Activated CD4-positive, alpha-beta memory T cell treated with anti-CD3 and anti-CD28 coated beads, Interleukin-2, amount 10 ng/mL, durations not matched to agents 7 days and 5 days (primary cell): Measurements from ENCODE around the gene RIPK4. TPM values are rescaled to one million over a fixed set of nuclear protein-coding genes. Genes with fewer than 3 reads are reported as not detected.
"Not testable (repeated sequence)": the region's sequence is repeated elsewhere in the genome, so short reads cannot be mapped to it uniquely, and the experiment has no call there.

ENCODE experiments used
- CTCF ChIA-PET: fragments of 350-600 bp; sonication (Branson Sonifier 250); formaldehyde crosslinking; loops from one replicate; lab custom pipeline; 2021; ENCODE audit warnings: antibody characterized with exemption, inconsistent platforms; lab: Charles Lee
- POLR2A ChIA-PET: fragments of 350-600 bp; sonication (Branson Sonifier 250); formaldehyde crosslinking; loops from one replicate; lab custom pipeline; 2021; ENCODE audit warnings: antibody characterized with exemption; lab: Charles Lee
- DNase-seq: peaks from one replicate; pipeline ENCODE4 v3.0.0-alpha.2; 2020
- H3K27ac Mint-ChIP-seq: one replicate; pipeline ENCODE4 v1.8.0; 2021; ENCODE audit warnings: mild to moderate bottlenecking, mixed read lengths
- H3K27me3 Mint-ChIP-seq: one replicate; pipeline ENCODE4 v1.8.0; 2021; ENCODE audit warnings: mixed read lengths
- H3K36me3 Mint-ChIP-seq: one replicate; pipeline ENCODE4 v1.8.0; 2021; ENCODE audit warnings: low read depth, mixed read lengths
- H3K4me1 Mint-ChIP-seq: one replicate; pipeline ENCODE4 v1.8.0; 2021; ENCODE audit warnings: mixed read lengths
- H3K4me3 Mint-ChIP-seq: one replicate; pipeline ENCODE4 v1.8.0; 2021; ENCODE audit warnings: mild to moderate bottlenecking, mixed read lengths
- H3K9me3 Mint-ChIP-seq: one replicate; pipeline ENCODE4 v1.8.0; 2021; ENCODE audit warnings: mixed read lengths
- total RNA-seq, 2 experiments: library from RNA; stranded (reverse); gene quantifications; one replicate each; pipeline ENCODE4 v1.2.3, GENCODE V29; 2021

RIPK4 gene
- total RNA-seq, 2 experiments from 2014 or later: not detected

- H3K9me3 Mint-ChIP-seq: no peaks in the 10 kb centered on the region
- CTCF ChIA-PET: no interaction called here
- no peak overlapping the region for H3K4me3 Mint-ChIP-seq
- no peaks in the 10 kb centered on the region for H3K36me3 Mint-ChIP-seq
- POLR2A ChIA-PET: no interaction called here
- peaks cover 18% of the 10 kb centered on the region for H3K27me3 Mint-ChIP-seq
- no peak overlapping the region for H3K27ac Mint-ChIP-seq
- DNase-seq: no peak
- no peaks in the 10 kb centered on the region for H3K4me1 Mint-ChIP-seq
Measured at GRCh38 chr21:41715649-41716281, 51.1 kb downstream of the RIPK4 start.

- POLR2A ChIA-PET, H3K36me3 Mint-ChIP-seq, DNase-seq, H3K9me3 Mint-ChIP-seq, H3K27ac Mint-ChIP-seq, H3K4me1 Mint-ChIP-seq, H3K4me3 Mint-ChIP-seq: not testable (repeated sequence)
- H3K27me3 Mint-ChIP-seq: peaks cover 18% of the 10 kb centered on the region
- CTCF ChIA-PET: interaction anchor here (0.6 kb wide), 1 partner anchor 545 kb away, joined by 3 read pairs; no protein-coding TSS in a partner anchor
Measured at GRCh38 chr21:41714299-41714865, 52.5 kb downstream of the RIPK4 start.

- ChIA-PET CTCF (interaction anchor here (0.6 kb wide), 1 partner anchor 544 kb away, joined by 3 read pairs; no protein-coding TSS in a partner anchor), POLR2A (no interaction called here)
- Mint-ChIP-seq H3K27ac (no peak overlapping the region), H3K36me3 (no peaks in the 10 kb centered on the region), H3K27me3 (peaks cover 18% of the 10 kb centered on the region), H3K4me3 (no peak overlapping the region), H3K4me1 (no peaks in the 10 kb centered on the region), H3K9me3 (no peaks in the 10 kb centered on the region)
- DNase-seq: no peak
Measured at GRCh38 chr21:41713495-41714281, 53.2 kb downstream of the RIPK4 start.

DNA sequence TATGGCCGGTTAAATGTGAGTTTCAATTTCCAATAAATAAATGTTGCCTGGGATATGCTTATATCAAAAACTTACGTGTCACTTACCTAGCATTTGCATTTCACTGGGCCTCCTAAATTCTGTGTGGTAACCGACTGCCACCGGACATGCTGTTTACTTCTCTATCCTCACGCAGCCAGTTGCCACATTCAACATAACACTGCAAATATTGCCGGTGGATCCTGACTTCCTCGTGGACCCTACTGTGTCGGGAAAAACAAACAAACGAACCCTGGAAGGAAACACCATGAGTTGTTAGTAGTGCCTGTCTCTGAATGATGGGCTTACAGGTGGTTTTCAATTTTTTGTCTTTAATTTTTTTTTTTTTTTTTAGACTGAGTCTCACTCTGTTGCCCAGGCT, 54.1 kb downstream of the RIPK4 start:
- no peaks in the 10 kb centered on the region for H3K36me3 Mint-ChIP-seq
- H3K4me1 Mint-ChIP-seq: no peaks in the 10 kb centered on the region
- ChIA-PET CTCF (no interaction called here), POLR2A (no interaction called here)
- H3K27ac Mint-ChIP-seq: no peak overlapping the region
- no peak overlapping the region for H3K4me3 Mint-ChIP-seq
- peaks cover 18% of the 10 kb centered on the region for H3K27me3 Mint-ChIP-seq
- DNase-seq: no peak
- no peaks in the 10 kb centered on the region for H3K9me3 Mint-ChIP-seq

DNA sequence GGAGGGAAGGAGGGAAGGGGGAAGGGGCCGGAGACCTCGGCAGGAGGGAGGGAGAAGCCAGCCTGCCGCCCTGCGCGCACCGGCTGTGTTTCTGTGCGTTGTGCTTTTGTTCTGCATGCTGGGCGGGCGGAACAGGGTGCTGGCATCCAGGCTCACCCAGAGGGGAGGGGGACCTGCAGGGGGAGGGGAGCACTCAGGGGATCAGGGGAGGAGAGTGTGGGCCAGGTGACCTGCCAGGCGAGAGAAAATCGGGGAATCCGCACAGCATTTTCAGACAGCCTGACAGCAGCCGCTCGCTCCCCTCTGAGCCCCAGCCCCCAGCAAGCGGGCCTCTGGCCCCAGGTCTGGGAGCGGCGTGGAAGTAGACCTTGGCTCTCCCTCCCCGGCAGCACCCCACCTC, 54.7 kb downstream of the RIPK4 start:
- Mint-ChIP-seq H3K27ac (no peak overlapping the region), H3K4me1 (peaks cover 3% of the 10 kb centered on the region), H3K4me3 (no peak overlapping the region), H3K36me3 (no peaks in the 10 kb centered on the region), H3K9me3 (no peaks in the 10 kb centered on the region), H3K27me3 (peaks cover 20% of the 10 kb centered on the region)
- CTCF ChIA-PET: no interaction called here
- DNase-seq: no peak
- POLR2A ChIA-PET: no interaction called here

DNA sequence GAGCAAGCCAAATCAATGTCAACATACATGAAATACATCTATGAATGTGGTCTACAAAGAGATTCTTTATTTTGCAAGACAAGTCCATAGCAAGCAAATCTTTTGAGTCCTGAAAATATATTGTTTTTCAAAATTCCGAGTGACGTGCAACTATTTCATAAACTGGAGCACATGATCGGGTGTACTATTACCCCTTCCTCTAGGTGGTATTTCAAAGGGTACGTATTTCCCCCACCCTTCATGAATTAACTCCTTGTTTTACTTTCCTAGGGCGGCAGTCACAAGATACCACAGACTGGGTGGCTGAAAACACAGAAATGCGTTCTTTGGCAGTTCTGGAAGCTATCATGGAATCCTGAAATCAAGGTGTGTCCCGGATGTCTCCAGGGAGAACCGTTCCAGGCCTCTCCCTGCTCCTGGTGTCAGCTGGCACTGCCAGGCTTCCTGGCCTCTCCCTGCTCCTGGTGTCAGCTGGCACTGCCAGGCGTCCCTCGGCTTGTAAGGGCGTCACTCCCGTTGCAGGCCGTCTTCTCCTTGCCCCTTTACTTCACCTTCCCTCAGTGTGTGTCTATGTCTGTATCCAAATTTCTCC, 55.3 kb downstream of the RIPK4 start:
- ChIA-PET CTCF (no interaction called here), POLR2A (no interaction called here)
- Mint-ChIP-seq H3K36me3 (no peaks in the 10 kb centered on the region), H3K9me3 (no peaks in the 10 kb centered on the region), H3K27me3 (peaks cover 25% of the 10 kb centered on the region), H3K4me1 (peaks cover 6% of the 10 kb centered on the region), H3K27ac (no peak overlapping the region), H3K4me3 (no peak overlapping the region)
- no peak for DNase-seq

GRCh38 chr21:41710823-41711160, 56.1 kb downstream of the RIPK4 start:
- POLR2A ChIA-PET: no interaction called here
- CTCF ChIA-PET: no interaction called here
- Mint-ChIP-seq H3K4me3 (no peak overlapping the region), H3K9me3 (no peaks in the 10 kb centered on the region), H3K4me1 (peaks cover 6% of the 10 kb centered on the region), H3K27me3 (peaks cover 25% of the 10 kb centered on the region), H3K27ac (no peak overlapping the region), H3K36me3 (no peaks in the 10 kb centered on the region)
- no peak for DNase-seq

- CTCF ChIA-PET: no interaction called here
- Mint-ChIP-seq H3K4me1 (peaks cover 6% of the 10 kb centered on the region), H3K27ac (no peak overlapping the region), H3K4me3 (no peak overlapping the region), H3K27me3 (peaks cover 25% of the 10 kb centered on the region), H3K36me3 (no peaks in the 10 kb centered on the region), H3K9me3 (no peaks in the 10 kb centered on the region)
- POLR2A ChIA-PET: no interaction called here
- no peak for DNase-seq
Measured at GRCh38 chr21:41709965-41710822, 56.7 kb downstream of the RIPK4 start.

GRCh38 chr21:41709166-41709565, 57.7 kb downstream of the RIPK4 start:
- ChIA-PET CTCF (no interaction called here), POLR2A (no interaction called here)
- peaks cover 6% of the 10 kb centered on the region for H3K4me1 Mint-ChIP-seq
- H3K27ac Mint-ChIP-seq: no peak overlapping the region
- no peak overlapping the region for H3K4me3 Mint-ChIP-seq
- no peaks in the 10 kb centered on the region for H3K9me3 Mint-ChIP-seq
- peaks cover 19% of the 10 kb centered on the region for H3K27me3 Mint-ChIP-seq
- no peak for DNase-seq
- no peaks in the 10 kb centered on the region for H3K36me3 Mint-ChIP-seq

GRCh38 chr21:41707960-41708330, 58.9 kb downstream of the RIPK4 start:
- no peaks in the 10 kb centered on the region for H3K36me3 Mint-ChIP-seq
- POLR2A ChIA-PET: no interaction called here
- H3K4me1 Mint-ChIP-seq: peaks cover 6% of the 10 kb centered on the region
- no peak for DNase-seq
- H3K27ac Mint-ChIP-seq: no peak overlapping the region
- H3K4me3 Mint-ChIP-seq: no peak overlapping the region
- no peaks in the 10 kb centered on the region for H3K9me3 Mint-ChIP-seq
- H3K27me3 Mint-ChIP-seq: peaks cover 19% of the 10 kb centered on the region
- CTCF ChIA-PET: no interaction called here

DNA sequence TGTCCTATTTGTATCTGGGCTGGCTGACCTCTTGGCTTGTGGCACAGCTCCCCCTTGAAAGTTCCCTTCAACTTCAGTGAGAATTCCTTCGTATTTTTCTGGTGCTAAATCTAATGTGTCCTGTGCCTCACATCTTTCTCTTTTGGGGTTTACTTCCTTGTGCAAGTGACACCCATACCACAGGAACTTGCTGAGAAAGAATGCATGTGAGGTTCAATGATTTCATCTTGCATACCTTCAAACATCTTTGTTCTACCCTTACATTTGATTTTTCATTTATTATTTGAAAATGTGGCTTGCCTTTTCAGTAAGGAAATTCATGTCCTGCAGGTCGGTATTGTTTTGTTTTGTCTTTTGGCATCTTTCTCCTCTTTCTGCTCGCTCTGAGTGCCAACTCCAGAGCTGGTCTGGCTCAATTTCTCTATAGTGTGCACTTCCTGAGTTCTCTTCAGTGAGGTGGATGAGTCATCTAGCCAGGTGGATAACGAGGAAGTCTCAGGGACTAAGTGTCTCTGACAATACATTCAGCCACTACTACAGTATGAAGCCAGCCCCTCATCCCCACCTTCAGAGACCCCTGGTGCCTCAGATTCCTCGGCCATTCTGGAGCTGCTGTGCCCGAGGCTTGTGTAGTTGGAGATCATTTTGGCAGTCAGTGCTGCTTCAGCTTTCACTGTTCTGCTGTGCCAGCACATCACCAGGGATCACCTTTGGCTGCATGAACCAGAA, 59.5 kb downstream of the RIPK4 start:
- POLR2A ChIA-PET: no interaction called here
- CTCF ChIA-PET: no interaction called here
- no peak for DNase-seq
- no peak overlapping the region for H3K4me3 Mint-ChIP-seq
- H3K36me3 Mint-ChIP-seq: no peaks in the 10 kb centered on the region
- peaks cover 6% of the 10 kb centered on the region for H3K4me1 Mint-ChIP-seq
- peaks cover 16% of the 10 kb centered on the region for H3K27me3 Mint-ChIP-seq
- no peak overlapping the region for H3K27ac Mint-ChIP-seq
- no peaks in the 10 kb centered on the region for H3K9me3 Mint-ChIP-seq

GRCh38 chr21:41706678-41707077, 60.2 kb downstream of the RIPK4 start:
- no peaks in the 10 kb centered on the region for H3K9me3 Mint-ChIP-seq
- no peaks in the 10 kb centered on the region for H3K36me3 Mint-ChIP-seq
- H3K4me1 Mint-ChIP-seq: peaks cover 6% of the 10 kb centered on the region
- H3K27ac Mint-ChIP-seq: no peak overlapping the region
- POLR2A ChIA-PET: no interaction called here
- H3K27me3 Mint-ChIP-seq: peaks cover 16% of the 10 kb centered on the region
- H3K4me3 Mint-ChIP-seq: no peak overlapping the region
- no peak for DNase-seq
- CTCF ChIA-PET: no interaction called here
